CD4-positive, alpha-beta T cell (primary cell): ENCODE results near the gene DSCAML1. TPM values are rescaled to one million over a fixed set of nuclear protein-coding genes. Genes with fewer than 3 reads are reported as not detected.

Experiments used
- ATAC-seq: fragments of 200-7000 bp; cut with Tn5 transposase; one replicate; pipeline ENCODE4 v1.10.0; 2022; ENCODE audit warnings: mild to moderate bottlenecking; ENCODE audit not compliant: poor library complexity
- CTCF ChIA-PET: fragments of 350-600 bp; sonication (Branson Sonifier 250); formaldehyde crosslinking; loops from one replicate; lab custom pipeline; 2021; ENCODE audit warnings: antibody characterized with exemption, inconsistent platforms; lab: Charles Lee
- POLR2A ChIA-PET: fragments of 350-600 bp; sonication (Branson Sonifier 250); formaldehyde crosslinking; loops from one replicate; lab custom pipeline; 2021; ENCODE audit warnings: antibody characterized with exemption, inconsistent platforms; lab: Charles Lee
- DNase-seq, 14 experiments: peaks; one replicate each; pipeline ENCODE4 v3.0.0-alpha.2; 2013 to 2020; ENCODE audit warnings: mixed read lengths in 2 of 14
- H3K27ac ChIP-seq, 2 donors: one replicate each; pipeline versions ENCODE4 v1.5.1 to v1.7.0; 2013; ENCODE audit warnings: low read length in 2 of 2, low read depth in 1 of 2, mild to moderate bottlenecking in 1 of 2
- H3K27me3 ChIP-seq, 2 experiments: 1 replicate in 1 of 2; 2 replicates in 1 of 2; pipeline versions ENCODE4 v1.6.1 to v1.7.0; 2013; ENCODE audit warnings: low read length in 2 of 2, control low read depth in 1 of 2, mild to moderate bottlenecking in 1 of 2, moderate library complexity in 1 of 2; ENCODE audit not compliant: insufficient read depth in 2 of 2, control insufficient read depth in 1 of 2
- H3K36me3 ChIP-seq: one replicate; pipeline ENCODE4 v1.6.1; 2013; ENCODE audit warnings: low read length, control low read depth; ENCODE audit not compliant: insufficient read depth
- H3K4me1 ChIP-seq: one replicate; pipeline ENCODE4 v1.6.1; 2013; ENCODE audit warnings: low read length, control low read depth; ENCODE audit not compliant: insufficient read depth
- H3K4me3 ChIP-seq: one replicate; pipeline ENCODE4 v1.5.1; 2013; ENCODE audit warnings: mild to moderate bottlenecking, low read length, moderate library complexity
- H3K9me3 ChIP-seq, 2 experiments: 1 replicate in 1 of 2; 2 replicates in 1 of 2; pipeline versions ENCODE4 v1.6.1 to v1.7.0; 2013; ENCODE audit warnings: low read length in 2 of 2, mild to moderate bottlenecking in 2 of 2, control low read depth in 1 of 2, moderate library complexity in 1 of 2; ENCODE audit not compliant: control insufficient read depth in 1 of 2, insufficient read depth in 1 of 2
- H3K27ac Mint-ChIP-seq: one replicate; pipeline ENCODE4 v1.8.0; 2020; ENCODE audit warnings: mixed read lengths
- H3K27me3 Mint-ChIP-seq: one replicate; pipeline ENCODE4 v1.8.0; 2021; ENCODE audit warnings: mixed read lengths
- H3K36me3 Mint-ChIP-seq: one replicate; pipeline ENCODE4 v1.8.0; 2021; ENCODE audit warnings: low read depth, mixed read lengths
- H3K4me1 Mint-ChIP-seq: one replicate; pipeline ENCODE4 v1.8.0; 2021; ENCODE audit warnings: low read depth, mixed read lengths
- H3K4me3 Mint-ChIP-seq: one replicate; pipeline ENCODE4 v1.8.0; 2020; ENCODE audit warnings: mild to moderate bottlenecking, mixed read lengths
- H3K9me3 Mint-ChIP-seq: one replicate; pipeline ENCODE4 v1.8.0; 2020; ENCODE audit warnings: mixed read lengths
- intact Hi-C, 2 experiments: fragments of 100-400 bp; cut with DNase I in 1 of 2; cut with micrococcal nuclease in 1 of 2; formaldehyde crosslinking; loops; one replicate each; pipeline versions ENCODE4 v1.15.1 to v1.9.0; 2023 to 2025; cut with DNase I, micrococcal nuclease
- total RNA-seq, 174 experiments: library from RNA in 2 of 174; stranded (reverse) in 2 of 174; gene quantifications; one replicate each; pipeline ENCODE4 v1.2.3 and lab custom pipeline; 2021 to 2026
- TF ChIP-seq, protein P1 (sequence below): fragments of 200-600 bp; IDR thresholded peaks from one replicate; pipeline ENCODE4 v1.8.0; 2022; ENCODE audit warnings: antibody characterized with exemption, mild to moderate bottlenecking

The DSCAML1 gene
- total RNA-seq, 2 experiments from 2014 or later, result 0.22 to 0.61 TPM

DNA sequence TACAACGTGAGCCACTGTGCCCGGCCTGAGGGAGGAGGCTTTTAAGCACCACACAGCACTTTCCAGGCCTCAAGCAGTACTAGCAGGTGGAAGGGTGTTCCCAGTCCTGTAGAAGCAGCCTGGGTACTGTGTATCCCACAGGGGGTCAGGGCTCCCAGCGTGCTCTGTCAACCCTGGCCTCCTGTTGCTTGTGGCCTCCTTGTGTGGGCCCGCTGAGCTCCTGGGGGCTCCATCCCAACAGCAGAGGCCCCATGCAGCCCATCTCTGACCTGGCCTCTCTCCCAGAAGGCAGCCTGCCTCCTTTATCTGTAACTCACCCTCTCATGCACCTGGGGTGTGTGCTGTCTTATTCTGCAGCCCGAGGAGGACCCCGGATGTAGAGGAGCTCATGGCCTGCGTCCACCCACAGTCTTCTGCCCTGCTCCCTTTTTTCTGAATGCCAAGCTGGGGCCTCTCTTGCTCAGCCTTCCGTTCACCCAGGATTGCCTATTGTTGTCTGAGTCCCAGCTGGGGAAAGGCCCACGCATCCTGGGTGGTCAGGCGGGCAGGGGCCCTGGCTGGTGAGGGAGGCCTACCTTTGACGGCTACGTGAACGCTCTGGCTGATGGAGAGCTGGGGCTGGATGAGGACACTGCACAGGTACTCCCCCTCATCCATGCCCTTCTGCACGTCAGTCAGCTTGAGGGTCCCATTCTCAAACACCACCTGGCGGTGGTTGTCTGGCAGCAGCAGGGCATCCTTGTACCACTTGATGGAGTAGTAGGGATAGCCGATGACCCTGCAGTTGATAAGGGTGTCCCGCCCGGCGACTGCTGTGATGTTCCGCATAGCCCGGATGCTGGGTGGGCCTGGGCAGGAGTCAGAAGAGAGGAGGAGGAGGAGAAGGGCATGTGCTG lies 280.9 kb downstream of the DSCAML1 start:
- intact Hi-C loops, result no loop called here
- Mint-ChIP-seq H3K4me1 (no peaks in the 10 kb centered on the region), H3K4me3 (no peak overlapping the region), H3K27ac (no peak overlapping the region), H3K36me3 (no peaks in the 10 kb centered on the region), H3K27me3 (no peaks in the 10 kb centered on the region), H3K9me3 (no peaks in the 10 kb centered on the region)
- TF ChIP-seq, protein P1, sequence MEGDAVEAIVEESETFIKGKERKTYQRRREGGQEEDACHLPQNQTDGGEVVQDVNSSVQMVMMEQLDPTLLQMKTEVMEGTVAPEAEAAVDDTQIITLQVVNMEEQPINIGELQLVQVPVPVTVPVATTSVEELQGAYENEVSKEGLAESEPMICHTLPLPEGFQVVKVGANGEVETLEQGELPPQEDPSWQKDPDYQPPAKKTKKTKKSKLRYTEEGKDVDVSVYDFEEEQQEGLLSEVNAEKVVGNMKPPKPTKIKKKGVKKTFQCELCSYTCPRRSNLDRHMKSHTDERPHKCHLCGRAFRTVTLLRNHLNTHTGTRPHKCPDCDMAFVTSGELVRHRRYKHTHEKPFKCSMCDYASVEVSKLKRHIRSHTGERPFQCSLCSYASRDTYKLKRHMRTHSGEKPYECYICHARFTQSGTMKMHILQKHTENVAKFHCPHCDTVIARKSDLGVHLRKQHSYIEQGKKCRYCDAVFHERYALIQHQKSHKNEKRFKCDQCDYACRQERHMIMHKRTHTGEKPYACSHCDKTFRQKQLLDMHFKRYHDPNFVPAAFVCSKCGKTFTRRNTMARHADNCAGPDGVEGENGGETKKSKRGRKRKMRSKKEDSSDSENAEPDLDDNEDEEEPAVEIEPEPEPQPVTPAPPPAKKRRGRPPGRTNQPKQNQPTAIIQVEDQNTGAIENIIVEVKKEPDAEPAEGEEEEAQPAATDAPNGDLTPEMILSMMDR, result no peak
- no peaks in the 10 kb centered on the region for H3K4me1 ChIP-seq
- H3K27me3 ChIP-seq, result peaks cover 0 to 2% of the 10 kb centered on the region in 2 experiments
- ChIA-PET POLR2A (no interaction called here), CTCF (no interaction called here)
- H3K36me3 ChIP-seq, result no peaks in the 10 kb centered on the region
- DNase-seq, result no peak
- H3K27ac ChIP-seq, result no peak overlapping the region
- no peaks in the 10 kb centered on the region for H3K9me3 ChIP-seq
- no peak overlapping the region for H3K4me3 ChIP-seq
- ATAC-seq, result no peak

DNA sequence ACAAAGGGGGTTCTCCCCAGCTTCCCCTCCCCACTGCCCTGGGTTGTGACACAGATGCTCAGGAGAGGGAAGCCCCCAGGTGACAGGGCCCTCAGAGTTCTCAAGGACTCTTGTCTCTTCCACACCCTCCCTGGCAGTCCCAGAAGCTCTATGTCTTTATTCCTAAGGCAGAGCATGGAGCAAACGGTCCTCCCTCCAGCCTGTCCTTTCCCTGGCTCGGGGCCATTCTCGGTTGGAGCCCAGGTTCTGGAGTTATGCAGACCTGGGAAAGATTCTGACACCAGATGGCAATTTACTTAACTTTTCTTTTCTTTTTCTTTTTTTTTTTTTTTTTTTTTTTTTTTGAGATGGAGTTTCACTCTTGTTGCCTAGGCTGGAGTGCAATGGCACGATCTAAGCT lies 282.8 kb downstream of the DSCAML1 start:
- Histone ChIP-seq H3K36me3 (no peaks in the 10 kb centered on the region), H3K27ac (no peak overlapping the region), H3K4me3 (no peak overlapping the region), H3K27me3 (peaks cover 0 to 2% of the 10 kb centered on the region in 2 experiments), H3K9me3 (no peaks in the 10 kb centered on the region), H3K4me1 (no peaks in the 10 kb centered on the region)
- no peaks in the 10 kb centered on the region for H3K36me3 Mint-ChIP-seq
- H3K9me3 Mint-ChIP-seq, result no peaks in the 10 kb centered on the region
- intact Hi-C loops, result no loop called here
- ChIA-PET CTCF (no interaction called here), POLR2A (interaction anchor here (0.6 kb wide), 1 partner anchor 788 kb away, joined by 3 read pairs; no protein-coding TSS in a partner anchor)
- no peak overlapping the region for H3K4me3 Mint-ChIP-seq
- no peak for DNase-seq
- no peak overlapping the region for H3K27ac Mint-ChIP-seq
- TF ChIP-seq, protein P1, result no peak
- no peaks in the 10 kb centered on the region for H3K4me1 Mint-ChIP-seq
- no peak for ATAC-seq
- no peaks in the 10 kb centered on the region for H3K27me3 Mint-ChIP-seq

DNA sequence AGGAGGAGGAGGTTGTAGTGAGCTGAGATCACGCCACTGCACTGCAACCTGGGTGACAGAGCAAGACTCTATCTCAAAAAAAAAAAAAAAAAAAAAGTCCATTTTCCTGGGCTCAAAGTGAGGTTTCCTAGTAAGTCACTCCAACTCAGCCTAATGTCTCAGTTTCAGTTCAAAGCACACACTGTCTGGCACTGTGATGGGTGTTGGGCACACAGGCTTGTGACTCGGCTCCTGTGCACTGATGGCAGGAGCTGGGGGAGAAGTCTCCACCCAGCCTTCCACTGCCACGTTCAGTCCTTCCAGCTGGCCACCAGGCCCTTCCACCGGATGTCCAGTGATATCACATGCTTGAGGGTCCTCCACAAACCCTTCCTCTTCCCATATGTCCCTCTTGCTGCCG lies 283.4 kb downstream of the DSCAML1 start:
- Histone ChIP-seq H3K9me3 (no peaks in the 10 kb centered on the region), H3K4me1 (no peaks in the 10 kb centered on the region), H3K36me3 (no peaks in the 10 kb centered on the region), H3K27ac (no peak overlapping the region), H3K4me3 (no peak overlapping the region), H3K27me3 (peaks cover 0 to 2% of the 10 kb centered on the region in 2 experiments)
- intact Hi-C loops, result no loop called here
- no peaks in the 10 kb centered on the region for H3K4me1 Mint-ChIP-seq
- ChIA-PET POLR2A (interaction anchor here (0.6 kb wide), 1 partner anchor 787 kb away, joined by 3 read pairs; no protein-coding TSS in a partner anchor), CTCF (no interaction called here)
- DNase-seq (no peak), ATAC-seq (no peak)
- TF ChIP-seq, protein P1, result no peak
- H3K27ac Mint-ChIP-seq, result no peak overlapping the region
- H3K9me3 Mint-ChIP-seq, result no peaks in the 10 kb centered on the region
- no peak overlapping the region for H3K4me3 Mint-ChIP-seq
- H3K36me3 Mint-ChIP-seq, result no peaks in the 10 kb centered on the region
- H3K27me3 Mint-ChIP-seq, result no peaks in the 10 kb centered on the region
